Kidney epithelial cell (primary cell): ENCODE measurements around the gene GRM4. TPM values are rescaled to one million over a fixed set of nuclear protein-coding genes. Genes with fewer than 3 reads are reported as not detected.

Experiments
- DNase-seq: peaks from one replicate; pipeline ENCODE4 v3.0.0-alpha.2; 2010; ENCODE audit warnings: low read depth
- H3K27me3 ChIP-seq: 2 replicates; pipeline ENCODE4 v1.6.0; 2011; ENCODE audit warnings: low read length; ENCODE audit not compliant: control insufficient read depth, insufficient read depth
- H3K36me3 ChIP-seq: 2 replicates; pipeline ENCODE4 v1.5.1; 2011; ENCODE audit warnings: low read length; ENCODE audit not compliant: control insufficient read depth, insufficient read depth
- H3K4me3 ChIP-seq: 2 replicates; pipeline ENCODE4 v1.5.1; 2011; ENCODE audit warnings: low read depth, mild to moderate bottlenecking, control low read depth, low read length
- total RNA-seq: library from RNA; depleted of rRNA; stranded (reverse); fragments of >200 nt; gene quantifications from 2 replicates; pipeline ENCODE4 v1.2.3, GENCODE V29; 2015
- TF ChIP-seq, protein P1 (sequence below): IDR thresholded peaks from 2 replicates; pipeline ENCODE4 v1.5.1; 2011; ENCODE audit warnings: mild to moderate bottlenecking, moderate library complexity, low read length, control low read depth, inconsistent platforms; ENCODE audit not compliant: insufficient read depth, poor library complexity, severe bottlenecking

GRM4 gene
- total RNA-seq, 1 donor from 2014 or later, result not detected

DNA sequence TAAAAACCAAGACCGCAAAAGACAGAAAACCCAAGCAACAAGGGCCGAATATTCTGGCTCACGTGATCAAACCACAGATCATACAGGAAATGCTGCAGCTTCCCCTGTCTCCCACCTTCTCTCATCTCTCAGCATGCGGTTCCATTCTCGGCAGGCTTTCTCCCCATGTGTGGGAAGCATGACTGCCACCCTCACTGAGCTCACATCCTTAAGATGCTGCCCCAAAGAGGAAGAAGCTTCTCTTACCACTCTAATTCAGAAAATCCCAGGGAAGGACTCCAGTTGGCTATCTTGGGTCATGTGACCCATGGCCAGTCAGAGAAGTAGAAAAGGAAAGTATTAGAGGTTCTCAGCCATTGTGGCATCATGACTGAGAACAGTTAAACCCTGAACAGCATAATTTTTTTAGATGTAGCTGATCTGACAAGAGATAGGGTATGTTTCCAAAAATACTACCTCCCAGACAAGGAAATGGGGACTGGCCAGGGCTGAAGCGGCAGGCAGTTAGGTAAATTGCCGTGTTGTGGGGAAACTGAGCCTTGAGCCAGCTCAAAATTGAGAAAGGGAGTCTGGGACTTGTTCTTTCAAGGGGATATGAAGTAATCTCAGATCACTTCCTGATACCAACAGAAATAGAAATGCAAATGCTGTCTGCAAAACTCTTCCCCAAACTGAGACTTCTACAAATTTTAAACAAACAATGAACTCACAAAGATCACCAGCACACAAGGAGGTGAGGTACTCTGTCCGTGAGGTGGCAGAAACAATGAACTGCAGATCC lies 37.1 kb upstream of the GRM4 start:
- DNase-seq, result no peak
- TF ChIP-seq, protein P1, sequence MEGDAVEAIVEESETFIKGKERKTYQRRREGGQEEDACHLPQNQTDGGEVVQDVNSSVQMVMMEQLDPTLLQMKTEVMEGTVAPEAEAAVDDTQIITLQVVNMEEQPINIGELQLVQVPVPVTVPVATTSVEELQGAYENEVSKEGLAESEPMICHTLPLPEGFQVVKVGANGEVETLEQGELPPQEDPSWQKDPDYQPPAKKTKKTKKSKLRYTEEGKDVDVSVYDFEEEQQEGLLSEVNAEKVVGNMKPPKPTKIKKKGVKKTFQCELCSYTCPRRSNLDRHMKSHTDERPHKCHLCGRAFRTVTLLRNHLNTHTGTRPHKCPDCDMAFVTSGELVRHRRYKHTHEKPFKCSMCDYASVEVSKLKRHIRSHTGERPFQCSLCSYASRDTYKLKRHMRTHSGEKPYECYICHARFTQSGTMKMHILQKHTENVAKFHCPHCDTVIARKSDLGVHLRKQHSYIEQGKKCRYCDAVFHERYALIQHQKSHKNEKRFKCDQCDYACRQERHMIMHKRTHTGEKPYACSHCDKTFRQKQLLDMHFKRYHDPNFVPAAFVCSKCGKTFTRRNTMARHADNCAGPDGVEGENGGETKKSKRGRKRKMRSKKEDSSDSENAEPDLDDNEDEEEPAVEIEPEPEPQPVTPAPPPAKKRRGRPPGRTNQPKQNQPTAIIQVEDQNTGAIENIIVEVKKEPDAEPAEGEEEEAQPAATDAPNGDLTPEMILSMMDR, result no peak
- Histone ChIP-seq H3K36me3 (no peaks in the 10 kb centered on the region), H3K27me3 (no peaks in the 10 kb centered on the region), H3K4me3 (no peak overlapping the region)

DNA sequence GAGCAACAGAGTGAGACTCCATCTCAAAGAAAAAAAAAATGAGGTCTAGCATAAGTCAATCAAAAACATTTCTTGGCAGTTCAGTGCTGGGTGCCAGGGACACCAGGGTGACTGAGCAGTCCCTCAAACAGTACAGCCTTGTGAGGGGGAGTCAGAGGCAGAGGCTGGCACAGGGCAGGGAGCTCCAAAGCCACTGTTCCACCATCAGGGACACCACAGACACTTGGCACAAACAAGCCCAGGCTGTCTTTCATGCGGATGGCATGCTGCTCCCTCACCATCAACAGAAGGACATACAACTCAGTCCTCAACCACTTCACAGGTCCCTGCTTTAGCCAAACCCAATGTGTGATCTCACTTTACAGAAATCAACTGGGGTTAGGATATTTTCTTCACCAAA lies 36.0 kb upstream of the GRM4 start:
- DNase-seq, result no peak

DNA sequence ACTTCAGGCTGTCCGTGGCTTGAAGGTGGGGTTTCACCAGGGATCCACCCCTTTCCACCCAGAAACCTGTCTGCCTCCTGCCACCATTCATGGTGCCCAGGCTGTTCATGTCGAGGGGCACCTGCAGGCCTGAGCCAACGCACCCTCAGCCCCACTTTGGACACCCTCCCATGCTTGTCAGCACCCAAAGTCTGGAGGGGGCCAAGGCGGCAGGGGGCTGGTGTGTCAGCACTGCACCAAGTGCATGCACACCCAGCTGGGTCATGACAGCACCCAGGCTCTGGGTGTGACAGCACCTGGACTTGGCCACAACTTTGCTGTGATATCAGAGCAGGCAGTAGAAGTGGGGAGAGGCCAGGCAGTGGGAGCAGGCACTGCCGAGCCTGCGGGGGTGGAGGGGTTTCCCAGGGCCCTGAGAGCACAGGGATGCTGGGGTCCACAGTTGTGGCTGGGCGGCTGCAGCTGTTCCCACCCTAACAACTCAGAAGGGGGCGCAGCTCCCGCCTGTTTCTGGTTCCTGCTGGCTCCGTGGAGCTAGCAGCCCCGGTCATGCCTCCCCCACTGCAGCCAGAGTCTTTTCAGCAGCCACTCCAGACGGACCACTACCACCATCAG lies 33.3 kb upstream of the GRM4 start:
- no peak for DNase-seq
- Histone ChIP-seq H3K36me3 (no peaks in the 10 kb centered on the region), H3K4me3 (no peak overlapping the region), H3K27me3 (no peaks in the 10 kb centered on the region)
- TF ChIP-seq, protein P1, result no peak

More for the DNA sequence above, 36.0 kb upstream of the GRM4 start:
- Histone ChIP-seq H3K27me3 (no peaks in the 10 kb centered on the region), H3K36me3 (no peaks in the 10 kb centered on the region), H3K4me3 (no peak overlapping the region)
- TF ChIP-seq, protein P1, result no peak

DNA sequence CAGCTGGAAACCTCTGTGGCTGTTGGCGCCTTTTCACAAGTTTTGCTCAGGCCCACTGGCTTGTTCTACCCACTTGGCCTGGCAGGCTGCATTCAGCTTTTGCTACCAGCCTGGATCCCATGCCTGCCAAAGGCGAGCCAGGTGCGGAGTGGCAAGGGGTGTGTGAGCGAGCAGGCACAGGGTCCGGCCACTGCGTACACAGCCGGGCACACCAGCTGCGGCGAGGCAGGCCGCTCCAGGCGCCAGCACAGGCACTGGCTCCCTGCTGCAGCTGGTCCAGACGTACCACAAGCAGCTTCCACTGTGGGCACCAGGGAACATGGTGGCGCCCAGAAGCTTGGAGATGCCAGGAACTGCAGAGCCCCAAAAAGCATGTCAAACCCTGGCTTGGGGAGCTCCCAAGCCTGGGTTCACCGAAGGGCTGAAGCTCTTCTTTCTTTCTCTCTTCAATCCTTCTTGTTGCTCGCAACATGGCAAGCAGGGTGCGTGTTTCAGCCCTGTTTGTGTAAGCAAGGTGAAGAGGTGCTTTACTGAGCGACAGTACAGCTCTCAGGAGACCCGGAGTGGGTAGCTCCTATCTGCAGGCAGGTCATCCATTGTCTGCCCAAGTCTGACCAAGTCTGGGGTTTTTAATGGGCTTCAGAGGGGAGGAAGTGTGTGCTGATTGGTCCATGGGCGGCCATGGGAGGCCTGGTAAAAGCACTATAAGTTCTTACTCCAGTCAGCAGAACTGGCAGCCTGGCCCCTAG lies 32.6 kb upstream of the GRM4 start:
- H3K4me3 ChIP-seq, result no peak overlapping the region
- DNase-seq, result no peak
- H3K36me3 ChIP-seq, result no peaks in the 10 kb centered on the region
- TF ChIP-seq, protein P1, result no peak
- H3K27me3 ChIP-seq, result no peaks in the 10 kb centered on the region

DNA sequence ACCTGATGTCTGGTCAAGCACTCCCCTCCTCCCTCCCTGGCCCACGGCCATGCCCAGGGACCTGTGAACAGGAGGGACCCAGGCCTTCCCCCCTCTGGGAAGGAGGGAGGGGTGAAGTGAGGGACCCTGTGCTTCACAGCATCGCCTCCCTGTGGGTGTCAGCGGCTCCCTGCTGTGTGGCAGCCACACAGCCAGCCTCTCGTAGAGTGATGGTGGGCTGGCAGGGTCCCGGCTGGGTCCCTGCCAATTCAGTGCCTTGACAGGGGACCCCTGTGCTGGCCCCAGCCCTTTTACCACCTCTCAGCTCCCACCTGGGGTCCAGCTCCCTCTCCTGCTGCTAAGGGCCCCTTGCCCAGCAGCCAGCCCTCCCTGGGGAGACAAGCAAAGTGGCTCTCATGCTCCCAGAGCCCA lies 31.3 kb upstream of the GRM4 start:
- DNase-seq, result no peak
- TF ChIP-seq, protein P1, result no peak
- no peak overlapping the region for H3K4me3 ChIP-seq
- no peaks in the 10 kb centered on the region for H3K36me3 ChIP-seq
- no peaks in the 10 kb centered on the region for H3K27me3 ChIP-seq
